ENCODE results near the gene SLC35F1.

SLC35F1 gene

GRCh38 chr6:118284736-118285360, 377.8 kb downstream of the SLC35F1 start:
- FAIRE-seq: peak; percentile 66

- no peak for FAIRE-seq
Measured at GRCh38 chr6:118285791-118286190, 378.7 kb downstream of the SLC35F1 start.

- FAIRE-seq: no peak
Measured at GRCh38 chr6:118288355-118289124, 381.5 kb downstream of the SLC35F1 start.

GRCh38 chr6:118292558-118292957, 385.5 kb downstream of the SLC35F1 start:
- no peak for FAIRE-seq

- FAIRE-seq: no peak
Measured at GRCh38 chr6:118294906-118295305, 387.8 kb downstream of the SLC35F1 start.

- no peak for FAIRE-seq
Measured at GRCh38 chr6:118295336-118295735, 388.3 kb downstream of the SLC35F1 start.

GRCh38 chr6:118296129-118296901, 389.3 kb downstream of the SLC35F1 start:
- no peak for FAIRE-seq

- no peak for FAIRE-seq
Measured at GRCh38 chr6:118297821-118298220, 390.8 kb downstream of the SLC35F1 start.

- FAIRE-seq: no peak
Measured at GRCh38 chr6:118298476-118299427, 391.7 kb downstream of the SLC35F1 start.

- FAIRE-seq: no peak
Measured at GRCh38 chr6:118299457-118299856, 392.4 kb downstream of the SLC35F1 start.

- no peak for FAIRE-seq
Measured at GRCh38 chr6:118304321-118304720, 397.3 kb downstream of the SLC35F1 start.

GRCh38 chr6:118305081-118305480, 398.0 kb downstream of the SLC35F1 start:
- FAIRE-seq: no peak

- no peak for FAIRE-seq
Measured at GRCh38 chr6:118306392-118307238, 399.6 kb downstream of the SLC35F1 start.

GRCh38 chr6:118307581-118307980, 400.5 kb downstream of the SLC35F1 start:
- FAIRE-seq: no peak

- no peak for FAIRE-seq
Measured at GRCh38 chr6:118309337-118310093, 402.5 kb downstream of the SLC35F1 start.

GRCh38 chr6:118313208-118313607, 406.1 kb downstream of the SLC35F1 start:
- FAIRE-seq: no peak

GRCh38 chr6:118313762-118314161, 406.7 kb downstream of the SLC35F1 start:
- no peak for FAIRE-seq

GRCh38 chr6:118316796-118317384, 409.8 kb downstream of the SLC35F1 start:
- no peak for FAIRE-seq

- FAIRE-seq: no peak
Measured at GRCh38 chr6:118317581-118318563, 410.8 kb downstream of the SLC35F1 start.

All from A204.1 (cell line).